Adrenal gland (tissue), 19 donors: ENCODE results near the gene CCR5. TPM values are rescaled to one million over a fixed set of nuclear protein-coding genes. Genes with fewer than 3 reads are reported as not detected.
"Not testable (repeated sequence)": the region's sequence is repeated elsewhere in the genome, so short reads cannot be mapped to it uniquely, and the experiment has no call there.

Experiments used
- DNase-seq, 7 donors: peaks; one replicate each; pipeline ENCODE4 v3.0.0-alpha.2; 2019 to 2020
- H3K27ac ChIP-seq, 5 donors: fragments of 200-600 bp; sonication (generic) in 4 of 5; 1 replicate in 3 of 5; 2 replicates in 2 of 5; pipeline versions ENCODE4 v1.5.1 to v1.8.0; 2016 to 2020; ENCODE audit warnings: mild to moderate bottlenecking in 1 of 5
- H3K27me3 ChIP-seq: fragments of 200-600 bp; 2 replicates; pipeline ENCODE4 v1.8.0; 2021
- H3K36me3 ChIP-seq, 2 donors: fragments of 200-600 bp; replicated peaks in 1 of 2; 1 replicate in 1 of 2; 2 replicates in 1 of 2; pipeline versions ENCODE4 v1.5.1 to v1.8.0; 2018 to 2022
- H3K4me1 ChIP-seq, 2 donors: fragments of 200-600 bp; replicated peaks in 1 of 2; 1 replicate in 1 of 2; 2 replicates in 1 of 2; pipeline versions ENCODE4 v1.5.1 to v1.8.0; 2018 to 2021
- H3K4me3 ChIP-seq, 4 donors: fragments of 200-600 bp; sonication (generic) in 3 of 4; one replicate each; pipeline ENCODE4 v1.5.1; 2016 to 2018
- H3K9me3 ChIP-seq, 3 donors: fragments of 200-600 bp; sonication (generic) in 1 of 3; replicated peaks in 1 of 3; 1 replicate in 2 of 3; 2 replicates in 1 of 3; pipeline versions ENCODE4 v1.5.1 to v1.8.0; 2016 to 2021
- CTCF ChIP-seq, 6 experiments: fragments of 450-650 bp in 4 of 6; fragments of 200-600 bp in 2 of 6; sonication (generic) in 1 of 6; IDR thresholded peaks; 1 replicate in 5 of 6; 2 replicates in 1 of 6; pipeline versions ENCODE4 v1.5.1 to v1.8.0; 2016 to 2021; ENCODE audit warnings: antibody characterized with exemption in 6 of 6, mild to moderate bottlenecking in 2 of 6, moderate library complexity in 1 of 6
- POLR2A ChIP-seq, 2 donors: fragments of 450-650 bp; IDR thresholded peaks; one replicate each; pipeline ENCODE4 v1.6.1; 2017; ENCODE audit warnings: antibody characterized with exemption in 2 of 2, mild to moderate bottlenecking in 2 of 2, moderate library complexity in 1 of 2
- WGBS, 4 donors: extraction: QIAGEN DNeasy Blood & Tissue Kit in 2 of 4; methylation state at CpG; one replicate each; pipeline versions ENCODE4 v1.1.5 to v1.1.7; 2013 to 2017; 5-methylcytosine and 5-hydroxymethylcytosine counted together
- intact Hi-C, 2 donors: fragments of 100-400 bp; cut with DNase I; formaldehyde crosslinking; loops; one replicate each; pipeline versions ENCODE4 v1.14.1 to v1.15.0; 2022 to 2023
- long read RNA-seq, 10 donors: library from polyadenylated mRNA in 3 of 10; unstranded in 2 of 10; stranded (forward) in 1 of 10; transcript quantifications; one replicate each; pipeline ENCODE4 v2.0.0 and lab custom pipeline, GENCODE V29; 2021 to 2026
- polyA plus RNA-seq, 3 donors: library from polyadenylated mRNA; stranded (reverse); fragments of 200-250 nt in 2 of 3; fragments of 350-450 nt in 1 of 3; fragmentation: Illumina TruSeq in 1 of 3; extraction: RNeasy Lipid Tissue Mini Kit (QIAGEN cat#74804) in 1 of 3; gene quantifications; one replicate each; pipeline ENCODE4 v1.2.3, GENCODE V29; 2013 to 2014
- total RNA-seq, 9 donors: library from RNA; depleted of rRNA in 4 of 9; stranded (reverse); fragments of >200 nt in 4 of 9; fragments of 120-200 nt in 1 of 9; fragmentation: NEBNext Ultra II Directional in 1 of 9; extraction: Animal tissue kit (Norgen Biotek cat#: 25700) in 1 of 9; gene quantifications; one replicate each; pipeline versions ENCODE4 v1.1.0 to v1.2.4, GENCODE V29; 2013 to 2023
- donor health status: healthy with polysubstance abuse.
- donor health status: Bipolar disorder and iron deficiency.
- donor health status: DM: yes; HTN: yes; CAD: no.
- donor health status: DM: no; HTN: no; CAD: no.
- donor health status: DM: no; HTN: no; CAD: no.
- donor health status: DM: yes; HTN: yes; CAD: no.

The CCR5 gene
- total RNA-seq, result 1 to 10 TPM in 3 of 9 donors, under 1 TPM in 6; 0.06 to 3.7 (median 0.54) TPM
- 1 to 10 TPM in 2 of 3 donors, under 1 TPM in 1; 0.91 to 2.5 (median 1.6) TPM for polyA plus RNA-seq
- long read RNA-seq, donor 1, result 0 reads
- long read RNA-seq, donor 2, result 0 reads
- long read RNA-seq, donor 3, result 0 reads
- long read RNA-seq, donor 4, result 0 reads
- long read RNA-seq, donor 5, partial matches to known transcripts, result 0 of 3 reads
- long read RNA-seq, donor 5, other reads (novel, unspliced or antisense), result 3 of 3 reads
- long read RNA-seq, donor 6, partial matches to known transcripts, result 0 of 1 reads
- long read RNA-seq, donor 6, other reads (novel, unspliced or antisense), result 0 of 1 reads
- long read RNA-seq, donor 7, result 0 reads
- long read RNA-seq, donor 8, result 0 reads
- long read RNA-seq, donor 9, result 0 reads
- long read RNA-seq, donor 10, result 0 reads

GRCh38 chr3:46370839-46371518, at the start of gene CCR5:
CCR5 (plus strand) TSS chr3:46370946; CDS start chr3:46372903, 1,957 bp downstream.
- intact Hi-C loops, result loop anchor here in 1 of 2 donors (10.0 kb wide), 1 partner anchor 286 kb away; no protein-coding TSS in a partner anchor
- no peaks in the 10 kb centered on the region for H3K9me3 ChIP-seq
- H3K4me3 ChIP-seq, result no peak within 1 kb of the TSS
- peaks cover 3 to 6% of the 10 kb centered on the region in 2 donors for H3K4me1 ChIP-seq
- H3K36me3 ChIP-seq, result no peaks in the 10 kb centered on the region
- 26 to 36% (median 32%) methylated on average over 5 of the region's 5 CpGs for WGBS, 4 donors
- TF ChIP-seq CTCF (IDR thresholded peaks at IDR 0.05), result no peak
- TF ChIP-seq POLR2A (IDR thresholded peaks at IDR 0.05), result no peak
- peaks cover 18% of the 10 kb centered on the region for H3K27me3 ChIP-seq
- no peak within 1 kb of the TSS for H3K27ac ChIP-seq
- no peak for DNase-seq

GRCh38 chr3:46321461-46322104, 49.2 kb upstream of the CCR5 start:
- WGBS, 4 donors, result 56 to 100% (median 79%) methylated on average over 1 of the region's 1 CpG
- no peak overlapping the region for H3K4me3 ChIP-seq
- no peaks in the 10 kb centered on the region for H3K4me1 ChIP-seq
- no peak for TF ChIP-seq CTCF (IDR thresholded peaks at IDR 0.05)
- no peak for TF ChIP-seq POLR2A (IDR thresholded peaks at IDR 0.05)
- no peaks in the 10 kb centered on the region for H3K27me3 ChIP-seq
- no peaks in the 10 kb centered on the region for H3K36me3 ChIP-seq
- intact Hi-C loops, result no loop called here
- DNase-seq, result no peak
- no peak overlapping the region for H3K27ac ChIP-seq
- no peaks in the 10 kb centered on the region for H3K9me3 ChIP-seq

- H3K27ac ChIP-seq, result no peak overlapping the region
- H3K4me1 ChIP-seq, result no peaks in the 10 kb centered on the region
- no peak overlapping the region for H3K4me3 ChIP-seq
- no peak for DNase-seq
- no peaks in the 10 kb centered on the region for H3K27me3 ChIP-seq
- no peaks in the 10 kb centered on the region for H3K36me3 ChIP-seq
- TF ChIP-seq POLR2A (IDR thresholded peaks at IDR 0.05) (no peak), CTCF (IDR thresholded peaks at IDR 0.05) (no peak)
- WGBS, 4 donors, result 48 to 57% (median 50%) methylated on average over 2 of the region's 2 CpGs
- no peaks in the 10 kb centered on the region for H3K9me3 ChIP-seq
- intact Hi-C loops, result no loop called here
Observed at GRCh38 chr3:46324036-46324435, 46.7 kb upstream of the CCR5 start.

- intact Hi-C loops, result no loop called here
- DNase-seq, result no peak
- H3K9me3 ChIP-seq, result no peaks in the 10 kb centered on the region
- no peak overlapping the region for H3K4me3 ChIP-seq
- no peaks in the 10 kb centered on the region for H3K4me1 ChIP-seq
- WGBS, 4 donors, result 83 to 96% (median 88%) methylated on average over 1 of the region's 1 CpG
- no peaks in the 10 kb centered on the region for H3K36me3 ChIP-seq
- no peaks in the 10 kb centered on the region for H3K27me3 ChIP-seq
- no peak overlapping the region for H3K27ac ChIP-seq
- TF ChIP-seq CTCF (IDR thresholded peaks at IDR 0.05) (no peak), POLR2A (IDR thresholded peaks at IDR 0.05) (no peak)
Observed at GRCh38 chr3:46325645-46326300, 45.0 kb upstream of the CCR5 start.

- 80 to 100% (median 93%) methylated on average over 1 to 3 of the region's 3 CpGs for WGBS, 4 donors
- H3K27ac ChIP-seq, H3K9me3 ChIP-seq, H3K27me3 ChIP-seq, intact Hi-C loops, H3K4me3 ChIP-seq, H3K36me3 ChIP-seq, DNase-seq, H3K4me1 ChIP-seq: not testable (repeated sequence)
Observed at GRCh38 chr3:46330676-46331075, 40.1 kb upstream of the CCR5 start.
